ENCODE data around the gene SCN9A. TPM values are rescaled to one million over a fixed set of nuclear protein-coding genes. Genes with fewer than 3 reads are reported as not detected.

SCN9A gene
- total and polyA plus RNA-seq, 9 of the 15 experiments (the other 6 are each of a cell fraction or from before 2014, with no cell fraction given), result 1.4 to 22.8 (median 7.1) TPM

- TF ChIP-seq TOE1 (IDR thresholded peaks at IDR 0.05; ENCODE audit: borderline replicate concordance) (0 out of 2 replicates have a peak, but pooled peaks have one; percentile 6), TOE1 (CRISPR knock-in tag; IDR thresholded peaks at IDR 0.05; ENCODE audit: borderline replicate concordance, low read depth) (no peak), ZC3H11A (IDR thresholded peaks at IDR 0.05; ENCODE audit: low read depth, low read length) (no peak), AFF1 (IDR thresholded peaks at IDR 0.05; ENCODE audit: low read depth in 1 of 2, partially characterized antibody in 2 of 2) (peak in 1 of 2 experiments; percentile 9), SREBF2 (CRISPR knock-in tag; IDR thresholded peaks at IDR 0.05) (no peak), PRMT5 (CRISPR knock-in tag; IDR thresholded peaks at IDR 0.05) (no peak), CCAR2 (IDR thresholded peaks at IDR 0.05; ENCODE audit: low read depth, low read length) (no peak), TAL1 (IDR thresholded peaks at IDR 0.05) (no peak), ZEB2 (IDR thresholded peaks at IDR 0.05) (0 out of 2 replicates have a peak, but pooled peaks have one; percentile 1), NRF1 (conservative IDR thresholded peaks at IDR 0.05 in 1 of 2, IDR thresholded peaks at IDR 0.05 in 1 of 2) (no peak), GTF2E2 (tag; IDR thresholded peaks at IDR 0.05) (peak; percentile 75; the same call in 1 of the 2 replicates), ZMIZ1 (IDR thresholded peaks at IDR 0.05; ENCODE audit: low read depth in 2 of 2, low read length in 2 of 2) (no peak), HES1 (IDR thresholded peaks at IDR 0.05; ENCODE audit: low read depth) (no peak), MIER1 (IDR thresholded peaks at IDR 0.05; ENCODE audit: low read depth) (0 out of 2 replicates have a peak, but pooled peaks have one; percentile 26), HNRNPK (IDR thresholded peaks at IDR 0.05; ENCODE audit: low read depth, low read length, poor library complexity, severe bottlenecking) (no peak)
Measured at GRCh38 chr2:166376488-166376828, 714 bp upstream of the SCN9A start (continued).
